Measurements from ENCODE around the gene SMU1. TPM values are rescaled to one million over a fixed set of nuclear protein-coding genes. Genes with fewer than 3 reads are reported as not detected.

The SMU1 gene
- total RNA-seq, 1 experiment from 2014 or later = 30.3 TPM

DNA sequence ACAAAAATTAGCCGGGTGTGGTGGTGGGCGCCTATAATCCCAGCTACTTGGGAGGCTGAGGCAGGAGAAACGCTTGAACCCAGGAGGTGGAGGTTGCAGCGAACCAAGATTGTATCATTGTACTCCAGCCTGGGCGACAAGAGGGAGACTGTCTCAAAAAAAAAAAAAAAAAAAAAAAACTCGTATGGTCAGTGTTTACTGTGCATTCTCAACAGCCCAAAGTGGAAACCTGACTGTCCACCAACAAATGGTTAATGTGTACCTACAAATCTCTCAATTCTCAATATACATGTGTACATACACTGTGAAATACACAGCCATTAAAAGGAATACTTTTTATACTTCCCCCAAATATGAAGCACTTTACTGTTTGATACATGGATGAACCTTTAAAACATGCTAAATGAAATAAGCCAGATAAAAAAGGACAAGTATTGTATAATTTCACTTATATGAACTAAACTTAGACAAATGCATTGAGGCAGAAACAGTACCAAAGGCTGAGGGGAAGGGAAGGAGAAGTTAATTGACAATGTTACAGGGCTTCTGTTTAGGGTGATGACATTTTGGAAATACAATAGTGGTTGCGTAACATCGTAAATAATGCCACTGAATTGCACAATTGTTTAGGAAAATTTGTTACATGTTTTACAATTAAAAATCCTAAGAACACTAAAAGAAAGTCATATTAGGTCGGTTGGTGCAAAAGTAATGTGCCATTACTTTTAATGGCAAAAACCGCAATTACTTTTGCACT is 34.9 kb downstream of the SMU1 start:
- intact Hi-C loops (cut with micrococcal nuclease; ENCODE audit: unreplicated experiment) (no loop called here), in situ Hi-C loops (cut with HindIII; ENCODE audit: low pct_unique_long_range_greater_than_20kb, low sequenced_read_pairs) (no loop called here)
- no peak for ATAC-seq
- Histone ChIP-seq H3K4me3 (ENCODE audit: low read depth in 2 of 2, low read length in 2 of 2) (no peak overlapping the region), H3K9me3 (ENCODE audit: control insufficient read depth, insufficient read depth, low read depth, low read length) (no peaks in the 10 kb centered on the region), H3K4me1 (ENCODE audit: control insufficient read depth, insufficient read depth, low read length) (peaks cover 23% of the 10 kb centered on the region), H3K27ac (ENCODE audit: low read length) (no peak overlapping the region), H3K27me3 (ENCODE audit: control insufficient read depth, insufficient read depth, low read length) (no peaks in the 10 kb centered on the region), H3K36me3 (ENCODE audit: control insufficient read depth, insufficient read depth, low read length) (peaks cover 25% of the 10 kb centered on the region)
- DNase-seq (ENCODE audit: low read depth, low spot score) = no peak
- BruUV-seq (replicated peaks) = no TSS peak
- TF ChIP-seq SIN3A (IDR thresholded peaks at IDR 0.05; ENCODE audit: borderline replicate concordance, insufficient read depth, low read depth, low read length) (no peak), TCF7L2 (IDR thresholded peaks at IDR 0.05; ENCODE audit: low read depth, low read length) (no peak), POLR2AphosphoS5 (IDR thresholded peaks at IDR 0.05; ENCODE audit: low read depth, low read length) (no peak; the same call in 1 of the 2 replicates)
- TF ChIP-seq, protein P1, sequence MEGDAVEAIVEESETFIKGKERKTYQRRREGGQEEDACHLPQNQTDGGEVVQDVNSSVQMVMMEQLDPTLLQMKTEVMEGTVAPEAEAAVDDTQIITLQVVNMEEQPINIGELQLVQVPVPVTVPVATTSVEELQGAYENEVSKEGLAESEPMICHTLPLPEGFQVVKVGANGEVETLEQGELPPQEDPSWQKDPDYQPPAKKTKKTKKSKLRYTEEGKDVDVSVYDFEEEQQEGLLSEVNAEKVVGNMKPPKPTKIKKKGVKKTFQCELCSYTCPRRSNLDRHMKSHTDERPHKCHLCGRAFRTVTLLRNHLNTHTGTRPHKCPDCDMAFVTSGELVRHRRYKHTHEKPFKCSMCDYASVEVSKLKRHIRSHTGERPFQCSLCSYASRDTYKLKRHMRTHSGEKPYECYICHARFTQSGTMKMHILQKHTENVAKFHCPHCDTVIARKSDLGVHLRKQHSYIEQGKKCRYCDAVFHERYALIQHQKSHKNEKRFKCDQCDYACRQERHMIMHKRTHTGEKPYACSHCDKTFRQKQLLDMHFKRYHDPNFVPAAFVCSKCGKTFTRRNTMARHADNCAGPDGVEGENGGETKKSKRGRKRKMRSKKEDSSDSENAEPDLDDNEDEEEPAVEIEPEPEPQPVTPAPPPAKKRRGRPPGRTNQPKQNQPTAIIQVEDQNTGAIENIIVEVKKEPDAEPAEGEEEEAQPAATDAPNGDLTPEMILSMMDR (IDR thresholded peaks at IDR 0.05) = no peak
- TF ChIP-seq, protein P2, sequence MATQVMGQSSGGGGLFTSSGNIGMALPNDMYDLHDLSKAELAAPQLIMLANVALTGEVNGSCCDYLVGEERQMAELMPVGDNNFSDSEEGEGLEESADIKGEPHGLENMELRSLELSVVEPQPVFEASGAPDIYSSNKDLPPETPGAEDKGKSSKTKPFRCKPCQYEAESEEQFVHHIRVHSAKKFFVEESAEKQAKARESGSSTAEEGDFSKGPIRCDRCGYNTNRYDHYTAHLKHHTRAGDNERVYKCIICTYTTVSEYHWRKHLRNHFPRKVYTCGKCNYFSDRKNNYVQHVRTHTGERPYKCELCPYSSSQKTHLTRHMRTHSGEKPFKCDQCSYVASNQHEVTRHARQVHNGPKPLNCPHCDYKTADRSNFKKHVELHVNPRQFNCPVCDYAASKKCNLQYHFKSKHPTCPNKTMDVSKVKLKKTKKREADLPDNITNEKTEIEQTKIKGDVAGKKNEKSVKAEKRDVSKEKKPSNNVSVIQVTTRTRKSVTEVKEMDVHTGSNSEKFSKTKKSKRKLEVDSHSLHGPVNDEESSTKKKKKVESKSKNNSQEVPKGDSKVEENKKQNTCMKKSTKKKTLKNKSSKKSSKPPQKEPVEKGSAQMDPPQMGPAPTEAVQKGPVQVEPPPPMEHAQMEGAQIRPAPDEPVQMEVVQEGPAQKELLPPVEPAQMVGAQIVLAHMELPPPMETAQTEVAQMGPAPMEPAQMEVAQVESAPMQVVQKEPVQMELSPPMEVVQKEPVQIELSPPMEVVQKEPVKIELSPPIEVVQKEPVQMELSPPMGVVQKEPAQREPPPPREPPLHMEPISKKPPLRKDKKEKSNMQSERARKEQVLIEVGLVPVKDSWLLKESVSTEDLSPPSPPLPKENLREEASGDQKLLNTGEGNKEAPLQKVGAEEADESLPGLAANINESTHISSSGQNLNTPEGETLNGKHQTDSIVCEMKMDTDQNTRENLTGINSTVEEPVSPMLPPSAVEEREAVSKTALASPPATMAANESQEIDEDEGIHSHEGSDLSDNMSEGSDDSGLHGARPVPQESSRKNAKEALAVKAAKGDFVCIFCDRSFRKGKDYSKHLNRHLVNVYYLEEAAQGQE (IDR thresholded peaks at IDR 0.05; ENCODE audit: insufficient read depth in 1 of 2, low read depth in 2 of 2, low read length in 1 of 2) = no peak
- ChIA-PET CTCF (no interaction called here), POLR2A (interaction anchor here (2.1 kb wide), 1 partner anchor 17 kb away, joined by 6 read pairs; the partner anchor contains the start of gene DNAJA1)

DNA sequence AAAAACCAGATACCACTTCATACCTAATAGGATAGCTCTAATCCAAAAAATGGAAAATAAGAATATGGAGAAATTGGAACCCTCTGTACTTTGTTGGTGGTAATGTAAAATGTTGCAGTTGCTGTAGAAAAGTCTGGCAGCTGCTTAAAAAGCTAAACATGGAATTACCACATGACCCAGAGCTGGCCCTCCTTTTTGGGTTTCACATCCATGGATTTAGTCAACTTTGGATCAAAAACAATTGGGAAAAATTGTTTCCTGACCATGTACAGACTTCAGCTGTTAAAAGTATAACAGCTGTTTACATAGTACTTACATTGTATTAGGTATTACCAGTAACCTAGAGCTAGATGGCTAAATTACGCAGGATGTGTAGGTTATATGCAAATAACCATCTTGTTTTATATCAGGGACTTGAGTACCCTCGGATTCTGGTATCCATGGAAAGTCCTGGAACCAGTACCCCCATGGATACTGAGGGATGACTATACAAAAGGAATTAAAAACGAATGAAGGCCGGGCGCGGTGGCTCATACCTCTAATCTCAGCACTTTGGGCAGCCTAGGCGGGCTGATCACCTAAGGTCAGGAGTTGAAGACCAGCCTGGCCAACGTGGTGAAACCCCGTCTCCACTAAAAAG is 35.6 kb downstream of the SMU1 start:
- ATAC-seq (no peak), DNase-seq (ENCODE audit: low read depth, low spot score) (no peak)
- intact Hi-C loops (cut with micrococcal nuclease; ENCODE audit: unreplicated experiment) (no loop called here), in situ Hi-C loops (cut with HindIII; ENCODE audit: low pct_unique_long_range_greater_than_20kb, low sequenced_read_pairs) (no loop called here)
- ChIA-PET POLR2A (interaction anchor here (2.1 kb wide), 1 partner anchor 16 kb away, joined by 6 read pairs; the partner anchor contains the start of gene DNAJA1), CTCF (no interaction called here)
- H3K4me1 ChIP-seq (ENCODE audit: control insufficient read depth, insufficient read depth, low read length) = peaks cover 23% of the 10 kb centered on the region
- no peaks in the 10 kb centered on the region for H3K27me3 ChIP-seq (ENCODE audit: control insufficient read depth, insufficient read depth, low read length)
- H3K36me3 ChIP-seq (ENCODE audit: control insufficient read depth, insufficient read depth, low read length) = peaks cover 32% of the 10 kb centered on the region
- no peaks in the 10 kb centered on the region for H3K9me3 ChIP-seq (ENCODE audit: control insufficient read depth, insufficient read depth, low read depth, low read length)
- H3K4me3 ChIP-seq (ENCODE audit: low read depth in 2 of 2, low read length in 2 of 2) = no peak overlapping the region
- no TSS peak for BruUV-seq (replicated peaks)
- TF ChIP-seq SIN3A (IDR thresholded peaks at IDR 0.05; ENCODE audit: borderline replicate concordance, insufficient read depth, low read depth, low read length) (no peak), POLR2AphosphoS5 (IDR thresholded peaks at IDR 0.05; ENCODE audit: low read depth, low read length) (peak; percentile 51; the same call in 1 of the 2 replicates)
- H3K27ac ChIP-seq (ENCODE audit: low read length) = no peak overlapping the region

Measured in Panc1 (cell line).